BJ (cell line): ENCODE data around the gene SLC9A3. TPM values are rescaled to one million over a fixed set of nuclear protein-coding genes. Genes with fewer than 3 reads are reported as not detected.

Experiments
- CTCF ChIA-PET: fragments of 350-600 bp; formaldehyde crosslinking; extraction: SDS; loops from one replicate; lab custom pipeline; 2021; ENCODE audit warnings: antibody characterized with exemption, inconsistent platforms; lab: Yijun Ruan, JAX
- POLR2A ChIA-PET: fragments of 300-600 bp; sonication (Branson Sonifier 250); formaldehyde crosslinking; extraction: SDS; loops from one replicate; lab custom pipeline; 2021; ENCODE audit warnings: antibody characterized with exemption; lab: Charles Lee
- DNase-seq: peaks from one replicate; pipeline ENCODE4 v3.0.0-alpha.2; 2011; ENCODE audit warnings: low read depth
- H3K27me3 ChIP-seq: 2 replicates; pipeline ENCODE4 v1.6.0; 2011; ENCODE audit warnings: low read length; ENCODE audit not compliant: control insufficient read depth, insufficient read depth
- H3K36me3 ChIP-seq: 2 replicates; pipeline ENCODE4 v1.5.1; 2011; ENCODE audit warnings: low read length; ENCODE audit not compliant: control insufficient read depth, insufficient read depth
- H3K4me3 ChIP-seq: 2 replicates; pipeline ENCODE4 v1.5.1; 2011; ENCODE audit warnings: low read depth, mild to moderate bottlenecking, control low read depth, low read length
- CTCF ChIP-seq: IDR thresholded peaks from 2 replicates; pipeline ENCODE4 v1.5.1; 2011; ENCODE audit warnings: low read depth, mild to moderate bottlenecking, control low read depth, inconsistent platforms, low read length, moderate library complexity; ENCODE audit not compliant: insufficient read depth
- polyA plus RNA-seq: library from polyadenylated mRNA; depleted of rRNA; stranded (reverse); fragments of >200 nt; gene quantifications from 2 replicates; pipeline ENCODE4 v1.2.3, GENCODE V29; 2011

The SLC9A3 gene
- polyA plus RNA-seq, 1 experiment, result 1.2 TPM

- DNase-seq, result no peak
- H3K4me3 ChIP-seq, result no peak overlapping the region
- H3K36me3 ChIP-seq, result no peaks in the 10 kb centered on the region
- no peak for TF ChIP-seq CTCF
- ChIA-PET CTCF (no interaction called here), POLR2A (interaction anchor here (0.6 to 0.7 kb wide), 2 partner anchors 65 to 129 kb away, joined by 12 to 14 read pairs; no protein-coding TSS in a partner anchor)
- H3K27me3 ChIP-seq, result peaks cover 41% of the 10 kb centered on the region
Measured at GRCh38 chr5:522899-523440, 1.3 kb downstream of the SLC9A3 start.

DNA sequence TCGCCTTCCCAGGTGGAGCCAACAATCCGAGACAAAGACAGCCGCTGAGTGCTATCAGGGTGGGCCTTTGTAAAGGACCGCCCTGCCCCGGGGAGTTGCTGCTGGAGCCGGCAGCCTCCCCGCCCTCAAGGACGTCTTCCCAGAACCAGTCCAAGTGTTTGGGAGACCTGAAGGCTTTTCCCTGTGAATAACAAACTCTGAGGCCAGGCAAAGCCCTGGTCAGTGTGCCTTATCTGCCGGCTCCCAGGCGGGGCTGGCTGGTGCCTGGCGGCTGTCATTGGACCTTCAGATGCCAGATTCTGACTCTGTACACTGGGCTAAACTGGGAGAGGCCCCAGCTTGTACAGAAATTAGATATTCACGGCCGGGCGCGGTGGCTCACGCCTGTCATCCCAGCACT lies 2.1 kb downstream of the SLC9A3 start:
- ChIA-PET CTCF (no interaction called here), POLR2A (no interaction called here)
- H3K27me3 ChIP-seq, result peaks cover 36% of the 10 kb centered on the region
- no peak for TF ChIP-seq CTCF
- H3K4me3 ChIP-seq, result no peak overlapping the region
- DNase-seq, result no peak
- no peaks in the 10 kb centered on the region for H3K36me3 ChIP-seq

DNA sequence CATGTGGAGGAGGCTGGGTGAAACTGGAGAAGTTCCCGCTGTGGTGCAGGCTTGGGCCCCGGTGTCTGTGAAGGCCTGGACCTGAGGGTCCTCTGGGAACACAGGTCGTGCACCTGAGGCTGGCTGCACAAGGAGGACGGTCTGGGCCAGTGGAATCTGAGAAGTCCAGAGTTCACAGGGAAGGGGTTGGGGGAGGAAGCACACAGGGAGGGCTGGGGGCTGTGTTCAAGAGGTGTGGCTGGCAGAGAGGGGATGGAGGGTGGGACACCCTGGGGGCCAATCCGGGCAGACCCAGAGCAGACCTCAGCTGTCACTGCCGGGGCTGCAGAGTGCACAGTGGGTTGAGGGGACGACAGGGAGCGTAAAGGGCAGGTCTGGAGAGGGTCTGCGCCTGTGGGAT lies 2.6 kb downstream of the SLC9A3 start:
- Histone ChIP-seq H3K36me3 (no peaks in the 10 kb centered on the region), H3K4me3 (no peak overlapping the region), H3K27me3 (peaks cover 32% of the 10 kb centered on the region)
- ChIA-PET POLR2A (no interaction called here), CTCF (no interaction called here)
- DNase-seq, result no peak
- TF ChIP-seq CTCF, result no peak

GRCh38 chr5:520850-521226 lies 3.4 kb downstream of the SLC9A3 start:
- CTCF ChIA-PET, result no interaction called here
- POLR2A ChIA-PET, result no interaction called here
- Histone ChIP-seq H3K27me3 (peaks cover 28% of the 10 kb centered on the region), H3K4me3 (no peak overlapping the region), H3K36me3 (no peaks in the 10 kb centered on the region)
- TF ChIP-seq CTCF, result no peak
- DNase-seq, result no peak

DNA sequence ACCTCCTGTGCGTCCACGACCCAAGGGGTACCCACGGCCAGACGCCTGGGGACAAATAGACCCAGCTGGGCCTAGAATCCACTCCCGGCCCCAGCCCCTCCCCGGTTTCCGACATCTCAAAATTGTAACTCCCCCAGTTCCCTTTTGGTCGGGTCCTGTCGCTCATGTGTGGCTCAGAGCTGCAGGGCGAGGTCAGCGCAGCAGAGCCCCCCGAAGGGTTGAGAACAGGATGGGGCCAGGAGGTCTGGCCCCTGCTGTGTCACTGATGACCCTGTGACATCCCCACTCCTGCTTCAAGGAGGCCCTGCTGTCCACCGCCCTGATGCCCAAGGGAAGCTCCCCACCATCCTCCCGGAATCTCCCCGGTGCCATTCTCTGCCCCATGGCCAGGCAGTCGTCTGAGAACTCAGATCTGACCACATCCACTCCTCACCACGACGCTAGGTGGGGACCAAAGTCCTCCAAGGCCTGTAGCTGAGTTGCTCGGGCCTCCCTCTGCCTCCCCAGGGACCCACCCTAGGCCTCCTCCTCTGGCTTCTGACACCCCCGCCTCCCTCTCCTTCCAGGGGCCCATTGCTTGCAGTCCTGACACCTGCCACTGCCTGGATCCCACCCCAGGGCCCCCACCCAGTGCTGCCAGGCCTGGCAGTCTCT lies 3.9 kb downstream of the SLC9A3 start:
- DNase-seq, result no peak

More for the DNA sequence above, 3.9 kb downstream of the SLC9A3 start:
- Histone ChIP-seq H3K27me3 (peaks cover 25% of the 10 kb centered on the region), H3K4me3 (no peak overlapping the region), H3K36me3 (no peaks in the 10 kb centered on the region)
- ChIA-PET POLR2A (no interaction called here), CTCF (no interaction called here)
- TF ChIP-seq CTCF, result no peak
